Lower lobe of right lung (tissue), 2 donors: Measurements from ENCODE around the gene CCDC13. TPM values are rescaled to one million over a fixed set of nuclear protein-coding genes. Genes with fewer than 3 reads are reported as not detected.
A peak's percentile ranks its signal among the peaks of the same experiment; 100 is the strongest.

Experiments used
- ATAC-seq, 2 donors: fragments of 200-7000 bp; cut with Tn5 transposase; one replicate each; pipeline ENCODE4 v1.9.1; 2020 to 2022; ENCODE audit warnings: mild to moderate bottlenecking in 2 of 2, moderate library complexity in 2 of 2
- DNase-seq: peaks from one replicate; pipeline ENCODE4 v3.0.0-alpha.2; 2020
- H3K27ac ChIP-seq: fragments of 200-600 bp; one replicate; pipeline ENCODE4 v1.8.0; 2022
- H3K27me3 ChIP-seq: fragments of 200-600 bp; one replicate; pipeline ENCODE4 v1.8.0; 2022; ENCODE audit warnings: low read depth
- H3K36me3 ChIP-seq: fragments of 200-600 bp; one replicate; pipeline ENCODE4 v1.8.0; 2022; ENCODE audit warnings: mild to moderate bottlenecking
- H3K4me1 ChIP-seq: fragments of 200-600 bp; one replicate; pipeline ENCODE4 v1.8.0; 2022
- H3K4me3 ChIP-seq: fragments of 200-600 bp; one replicate; pipeline ENCODE4 v1.8.0; 2022; ENCODE audit warnings: mild to moderate bottlenecking
- H3K9me3 ChIP-seq: fragments of 200-600 bp; one replicate; pipeline ENCODE4 v1.8.0; 2022
- intact Hi-C: fragments of 100-400 bp; cut with DNase I; formaldehyde crosslinking; loops from one replicate; pipeline ENCODE4 v1.11.0; 2022
- total RNA-seq: library from RNA; stranded (reverse); fragmentation: NEBNext Ultra II Directional; extraction: Animal tissue kit (Norgen Biotek cat#: 25700); gene quantifications from one replicate; pipeline ENCODE4 v1.2.1, GENCODE V29; 2021
- TF ChIP-seq, protein P1 (sequence below): fragments of 200-600 bp; IDR thresholded peaks from one replicate; pipeline ENCODE4 v1.8.0; 2022; ENCODE audit warnings: antibody characterized with exemption, mild to moderate bottlenecking
- donor health status: DM: no; HTN: yes; CAD: no; lungs with severe emphysema.

CCDC13 gene
- total RNA-seq, 1 donor from 2014 or later: 2.5 TPM

DNA sequence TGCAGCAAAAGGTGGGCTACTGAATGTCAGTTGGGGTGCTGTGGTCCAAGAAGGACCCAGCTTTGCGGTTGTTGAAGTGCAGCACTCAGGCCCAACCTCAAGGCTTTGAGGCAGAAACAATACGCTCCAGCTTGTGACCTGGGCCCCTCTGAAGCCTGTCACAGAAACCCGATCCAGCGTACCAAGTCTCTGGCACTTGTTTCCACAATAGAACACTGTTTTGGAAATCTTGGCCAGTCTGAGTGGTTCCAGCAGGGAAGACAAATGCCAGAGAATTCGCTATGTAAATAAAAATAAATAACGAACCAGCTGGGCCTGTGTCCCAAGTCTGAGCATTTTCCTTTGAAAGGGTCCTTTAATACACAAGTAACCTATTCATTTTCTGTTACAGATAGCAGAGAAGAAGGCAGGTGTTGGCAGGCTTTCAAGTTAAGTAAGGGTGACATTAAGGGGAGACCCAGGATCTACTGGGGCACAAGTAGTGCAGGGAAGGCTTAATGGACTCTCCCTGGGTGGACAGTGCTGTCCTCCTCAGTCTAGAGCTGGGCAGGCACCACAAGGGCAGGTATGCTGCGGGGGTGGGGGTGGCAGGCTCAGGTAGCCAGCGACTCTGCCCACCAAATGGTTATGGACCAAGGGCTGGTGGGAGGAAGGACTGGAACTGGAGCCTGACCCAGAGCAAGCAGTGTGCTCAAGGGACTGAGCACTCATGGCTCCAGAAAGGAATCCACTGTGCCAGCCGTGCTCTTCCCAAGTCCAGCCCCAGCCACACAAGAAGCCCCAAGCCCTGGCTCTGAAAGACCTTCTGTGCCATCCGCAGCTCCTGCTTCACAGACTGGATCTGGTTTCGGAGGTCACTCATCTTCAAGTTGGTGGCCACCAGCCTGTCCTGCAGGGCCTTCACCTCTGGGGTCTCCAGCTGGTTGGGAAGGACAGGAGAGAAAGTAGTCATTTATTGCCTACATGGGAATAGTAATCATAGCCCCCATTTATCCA, 26.3 kb downstream of the CCDC13 start:
- Histone ChIP-seq H3K27ac (peak overlapping the region; percentile 43), H3K27me3 (no peaks in the 10 kb centered on the region), H3K9me3 (no peaks in the 10 kb centered on the region), H3K36me3 (no peaks in the 10 kb centered on the region), H3K4me1 (peaks cover 21% of the 10 kb centered on the region), H3K4me3 (no peak overlapping the region)
- TF ChIP-seq, protein P1, sequence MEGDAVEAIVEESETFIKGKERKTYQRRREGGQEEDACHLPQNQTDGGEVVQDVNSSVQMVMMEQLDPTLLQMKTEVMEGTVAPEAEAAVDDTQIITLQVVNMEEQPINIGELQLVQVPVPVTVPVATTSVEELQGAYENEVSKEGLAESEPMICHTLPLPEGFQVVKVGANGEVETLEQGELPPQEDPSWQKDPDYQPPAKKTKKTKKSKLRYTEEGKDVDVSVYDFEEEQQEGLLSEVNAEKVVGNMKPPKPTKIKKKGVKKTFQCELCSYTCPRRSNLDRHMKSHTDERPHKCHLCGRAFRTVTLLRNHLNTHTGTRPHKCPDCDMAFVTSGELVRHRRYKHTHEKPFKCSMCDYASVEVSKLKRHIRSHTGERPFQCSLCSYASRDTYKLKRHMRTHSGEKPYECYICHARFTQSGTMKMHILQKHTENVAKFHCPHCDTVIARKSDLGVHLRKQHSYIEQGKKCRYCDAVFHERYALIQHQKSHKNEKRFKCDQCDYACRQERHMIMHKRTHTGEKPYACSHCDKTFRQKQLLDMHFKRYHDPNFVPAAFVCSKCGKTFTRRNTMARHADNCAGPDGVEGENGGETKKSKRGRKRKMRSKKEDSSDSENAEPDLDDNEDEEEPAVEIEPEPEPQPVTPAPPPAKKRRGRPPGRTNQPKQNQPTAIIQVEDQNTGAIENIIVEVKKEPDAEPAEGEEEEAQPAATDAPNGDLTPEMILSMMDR: no peak
- intact Hi-C loops: no loop called here
- no peak for DNase-seq
- peak; percentile 65 to 68 for ATAC-seq

GRCh38 chr3:42745776-42746454, 27.1 kb downstream of the CCDC13 start:
- H3K9me3 ChIP-seq: no peaks in the 10 kb centered on the region
- H3K4me1 ChIP-seq: peaks cover 21% of the 10 kb centered on the region
- no peaks in the 10 kb centered on the region for H3K27me3 ChIP-seq
- TF ChIP-seq, protein P1: no peak
- H3K27ac ChIP-seq: peak overlapping the region; percentile 43
- DNase-seq (no peak), ATAC-seq (peak; percentile 5 to 7)
- no peaks in the 10 kb centered on the region for H3K36me3 ChIP-seq
- H3K4me3 ChIP-seq: no peak overlapping the region
- intact Hi-C loops: no loop called here

DNA sequence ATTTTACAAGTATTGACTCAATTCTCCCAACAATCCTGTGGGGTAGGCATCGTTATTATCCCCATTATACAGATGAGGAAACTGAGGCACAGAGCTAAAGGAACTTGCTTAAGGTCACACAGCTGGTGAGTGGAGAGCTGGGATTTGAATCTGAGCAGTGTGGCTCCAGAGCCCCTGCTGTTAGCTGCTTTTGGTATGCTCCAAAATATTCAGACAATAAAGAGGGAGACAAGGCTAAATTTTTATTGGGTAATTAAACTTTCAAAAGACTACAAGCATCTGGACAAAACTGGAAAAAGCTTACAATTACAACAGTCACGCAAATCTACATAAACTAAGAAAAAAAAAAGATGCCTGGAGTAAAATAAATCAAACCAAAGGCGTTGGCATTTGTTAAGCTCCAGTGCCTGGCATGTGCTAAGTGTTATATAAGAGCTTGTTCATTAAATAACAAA, 27.7 kb downstream of the CCDC13 start:
- Histone ChIP-seq H3K9me3 (no peaks in the 10 kb centered on the region), H3K4me3 (no peak overlapping the region), H3K4me1 (peaks cover 21% of the 10 kb centered on the region), H3K27me3 (no peaks in the 10 kb centered on the region), H3K27ac (peak overlapping the region; percentile 43), H3K36me3 (no peaks in the 10 kb centered on the region)
- no peak for DNase-seq
- TF ChIP-seq, protein P1: no peak
- intact Hi-C loops: no loop called here
- ATAC-seq: no peak

GRCh38 chr3:42743204-42743995, 29.7 kb downstream of the CCDC13 start:
- no peak for ATAC-seq
- Histone ChIP-seq H3K36me3 (no peaks in the 10 kb centered on the region), H3K27me3 (no peaks in the 10 kb centered on the region), H3K4me3 (no peak overlapping the region), H3K9me3 (no peaks in the 10 kb centered on the region), H3K27ac (no peak overlapping the region), H3K4me1 (peaks cover 21% of the 10 kb centered on the region)
- DNase-seq: no peak
- TF ChIP-seq, protein P1: no peak
- intact Hi-C loops: no loop called here

DNA sequence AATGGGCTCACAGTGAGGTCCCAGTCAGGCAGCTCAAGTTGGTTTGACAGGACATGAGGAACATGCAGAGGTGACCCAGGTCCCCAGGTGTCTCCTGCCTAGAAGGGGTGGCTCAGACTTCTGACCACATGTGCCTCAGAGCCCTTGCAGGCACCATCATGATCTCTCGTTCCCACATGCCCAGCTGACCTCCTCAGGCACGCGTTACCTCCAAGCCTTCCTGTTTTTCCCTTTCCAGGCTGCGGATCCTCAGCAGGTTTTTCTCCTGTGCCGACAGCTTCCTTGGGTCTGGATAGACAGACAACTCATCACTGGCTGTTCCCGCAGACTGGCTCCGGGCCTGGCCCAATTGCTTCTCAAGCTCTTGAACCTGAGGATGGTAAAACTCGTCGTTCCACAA, 30.4 kb downstream of the CCDC13 start:
- intact Hi-C loops: no loop called here
- no peak for DNase-seq
- no peak overlapping the region for H3K27ac ChIP-seq

More for the DNA sequence above, 30.4 kb downstream of the CCDC13 start:
- Histone ChIP-seq H3K4me3 (no peak overlapping the region), H3K27me3 (no peaks in the 10 kb centered on the region), H3K9me3 (no peaks in the 10 kb centered on the region), H3K4me1 (peaks cover 19% of the 10 kb centered on the region), H3K36me3 (no peaks in the 10 kb centered on the region)
- TF ChIP-seq, protein P1: no peak
- no peak for ATAC-seq
